ENCODE data around the gene CACNA2D3. TPM values are rescaled to one million over a fixed set of nuclear protein-coding genes. Genes with fewer than 3 reads are reported as not detected.

Gene CACNA2D3
- total and polyA plus RNA-seq, 4 donors = 0.72 to 2.4 (median 1.5) TPM

GRCh38 chr3:54900838-54901591 is 778.7 kb downstream of the CACNA2D3 start:
- ATAC-seq (ENCODE audit: low FRiP score) (no peak), DNase-seq (no peak)
- intact Hi-C loops (cut with DNase I) = no loop called here
- Histone ChIP-seq H3K4me3 (ENCODE audit: low read length in 2 of 2) (no peak overlapping the region), H3K27me3 (ENCODE audit: control insufficient read depth in 1 of 2, insufficient read depth in 2 of 2, low read length in 1 of 2) (no peaks in the 10 kb centered on the region), H3K9me3 (ENCODE audit: control insufficient read depth, low read length) (no peaks in the 10 kb centered on the region), H3K36me3 (ENCODE audit: control insufficient read depth in 1 of 2, insufficient read depth in 2 of 2, low read length in 1 of 2) (no peaks in the 10 kb centered on the region), H3K27ac (ENCODE audit: low read depth in 1 of 2, low read length in 2 of 2) (no peak overlapping the region), H3K4me1 (ENCODE audit: control insufficient read depth in 1 of 2, insufficient read depth in 2 of 2, low read length in 2 of 2) (no peaks in the 10 kb centered on the region)
- WGBS, 2 donors = 62 to 70% methylated on average over 8 of the region's 8 CpGs

DNA sequence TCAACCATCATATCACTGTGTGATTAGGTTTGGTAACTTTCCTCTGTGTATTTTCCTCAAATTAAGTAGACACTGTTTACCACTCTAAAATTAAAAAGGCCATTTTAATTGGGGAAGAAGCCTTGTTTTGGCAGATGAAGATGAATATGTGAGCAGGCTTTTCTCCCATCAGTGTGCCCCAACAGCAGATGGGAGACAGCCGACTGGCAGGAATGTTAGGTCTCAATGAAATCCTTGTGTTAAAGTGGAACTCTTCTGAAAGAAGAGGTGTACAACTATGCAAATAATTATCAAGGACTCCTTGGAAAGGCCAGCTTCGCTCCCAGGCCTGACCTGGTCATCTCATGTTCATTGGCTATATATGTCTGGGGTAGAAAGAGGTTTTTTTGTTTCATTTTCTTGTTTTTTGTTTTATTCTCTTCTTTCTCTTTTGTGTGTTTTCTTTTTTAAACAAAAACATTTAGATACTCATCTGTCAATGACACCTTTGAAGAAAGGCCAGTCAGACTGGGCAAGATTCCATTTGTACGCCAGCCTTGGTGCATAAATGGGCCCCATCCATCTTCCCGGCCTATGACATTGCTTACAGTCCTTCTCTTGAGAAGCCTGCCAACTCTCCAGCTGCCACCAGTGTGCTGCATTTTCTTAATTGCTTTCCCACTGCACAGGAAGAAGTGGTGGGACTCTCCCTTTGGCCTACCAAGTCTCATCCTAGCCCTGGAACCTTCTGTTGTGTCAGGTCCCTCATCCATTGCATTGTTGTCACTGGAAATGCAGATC is 779.7 kb downstream of the CACNA2D3 start:
- intact Hi-C loops (cut with DNase I) = no loop called here
- Histone ChIP-seq H3K36me3 (ENCODE audit: control insufficient read depth in 1 of 2, insufficient read depth in 2 of 2, low read length in 1 of 2) (no peaks in the 10 kb centered on the region), H3K9me3 (ENCODE audit: control insufficient read depth, low read length) (no peaks in the 10 kb centered on the region), H3K27ac (ENCODE audit: low read depth in 1 of 2, low read length in 2 of 2) (no peak overlapping the region), H3K4me3 (ENCODE audit: low read length in 2 of 2) (no peak overlapping the region), H3K27me3 (ENCODE audit: control insufficient read depth in 1 of 2, insufficient read depth in 2 of 2, low read length in 1 of 2) (no peaks in the 10 kb centered on the region), H3K4me1 (ENCODE audit: control insufficient read depth in 1 of 2, insufficient read depth in 2 of 2, low read length in 2 of 2) (no peaks in the 10 kb centered on the region)
- no peak for DNase-seq
- no peak for ATAC-seq (ENCODE audit: low FRiP score)
- WGBS, 2 donors = 85 to 89% methylated on average over 4 of the region's 4 CpGs

GRCh38 chr3:54905261-54905888 is 783.0 kb downstream of the CACNA2D3 start:
- DNase-seq (no peak), ATAC-seq (ENCODE audit: low FRiP score) (no peak)
- intact Hi-C loops (cut with DNase I) = no loop called here
- Histone ChIP-seq H3K27ac (ENCODE audit: low read depth in 1 of 2, low read length in 2 of 2) (no peak overlapping the region), H3K9me3 (ENCODE audit: control insufficient read depth, low read length) (no peaks in the 10 kb centered on the region), H3K4me3 (ENCODE audit: low read length in 2 of 2) (no peak overlapping the region), H3K27me3 (ENCODE audit: control insufficient read depth in 1 of 2, insufficient read depth in 2 of 2, low read length in 1 of 2) (no peaks in the 10 kb centered on the region), H3K36me3 (ENCODE audit: control insufficient read depth in 1 of 2, insufficient read depth in 2 of 2, low read length in 1 of 2) (no peaks in the 10 kb centered on the region), H3K4me1 (ENCODE audit: control insufficient read depth in 1 of 2, insufficient read depth in 2 of 2, low read length in 2 of 2) (no peaks in the 10 kb centered on the region)
- WGBS, 2 donors = 66 to 67% methylated on average over 2 of the region's 2 CpGs

DNA sequence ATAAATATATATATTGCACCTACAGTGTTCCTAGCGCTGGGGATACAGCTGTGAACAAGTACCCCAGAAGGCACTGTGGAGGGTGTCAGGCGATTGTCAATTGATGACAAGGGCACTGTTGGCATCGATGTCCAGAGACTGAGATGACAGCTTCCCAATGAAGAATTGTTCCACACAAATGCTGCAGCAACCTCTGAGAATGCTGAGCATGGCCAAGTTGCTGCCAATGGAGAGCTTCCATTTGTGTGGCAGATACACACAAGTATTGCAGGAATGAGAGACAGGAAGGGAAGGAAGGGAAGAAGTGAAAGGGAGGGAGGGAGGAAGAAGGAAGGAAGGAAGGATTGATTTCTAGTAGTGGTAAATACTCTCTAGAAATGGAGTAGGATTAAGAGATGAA is 783.6 kb downstream of the CACNA2D3 start:
- WGBS, 2 donors = 92% methylated on average over 3 of the region's 3 CpGs
- Histone ChIP-seq H3K36me3 (ENCODE audit: control insufficient read depth in 1 of 2, insufficient read depth in 2 of 2, low read length in 1 of 2) (no peaks in the 10 kb centered on the region), H3K4me3 (ENCODE audit: low read length in 2 of 2) (no peak overlapping the region), H3K9me3 (ENCODE audit: control insufficient read depth, low read length) (no peaks in the 10 kb centered on the region), H3K4me1 (ENCODE audit: control insufficient read depth in 1 of 2, insufficient read depth in 2 of 2, low read length in 2 of 2) (no peaks in the 10 kb centered on the region), H3K27ac (ENCODE audit: low read depth in 1 of 2, low read length in 2 of 2) (no peak overlapping the region), H3K27me3 (ENCODE audit: control insufficient read depth in 1 of 2, insufficient read depth in 2 of 2, low read length in 1 of 2) (no peaks in the 10 kb centered on the region)
- no peak for ATAC-seq (ENCODE audit: low FRiP score)
- DNase-seq = no peak
- intact Hi-C loops (cut with DNase I) = no loop called here

- ATAC-seq (ENCODE audit: low FRiP score) (no peak), DNase-seq (no peak)
- Histone ChIP-seq H3K9me3 (ENCODE audit: control insufficient read depth, low read length) (peaks cover under 1% of the 10 kb centered on the region), H3K27me3 (ENCODE audit: control insufficient read depth in 1 of 2, insufficient read depth in 2 of 2, low read length in 1 of 2) (no peaks in the 10 kb centered on the region), H3K27ac (ENCODE audit: low read depth in 1 of 2, low read length in 2 of 2) (no peak overlapping the region), H3K4me1 (ENCODE audit: control insufficient read depth in 1 of 2, insufficient read depth in 2 of 2, low read length in 2 of 2) (no peaks in the 10 kb centered on the region), H3K4me3 (ENCODE audit: low read length in 2 of 2) (no peak overlapping the region), H3K36me3 (ENCODE audit: control insufficient read depth in 1 of 2, insufficient read depth in 2 of 2, low read length in 1 of 2) (no peaks in the 10 kb centered on the region)
- intact Hi-C loops (cut with DNase I) = no loop called here
- 92% methylated on average over 2 of the region's 2 CpGs for WGBS, 2 donors
These were observed 784.4 kb downstream of the CACNA2D3 start for GRCh38 chr3:54906763-54907162.

- Histone ChIP-seq H3K4me3 (ENCODE audit: low read length in 2 of 2) (no peak overlapping the region), H3K4me1 (ENCODE audit: control insufficient read depth in 1 of 2, insufficient read depth in 2 of 2, low read length in 2 of 2) (no peaks in the 10 kb centered on the region), H3K36me3 (ENCODE audit: control insufficient read depth in 1 of 2, insufficient read depth in 2 of 2, low read length in 1 of 2) (no peaks in the 10 kb centered on the region), H3K27ac (ENCODE audit: low read depth in 1 of 2, low read length in 2 of 2) (no peak overlapping the region), H3K9me3 (ENCODE audit: control insufficient read depth, low read length) (peaks cover 2% of the 10 kb centered on the region), H3K27me3 (ENCODE audit: control insufficient read depth in 1 of 2, insufficient read depth in 2 of 2, low read length in 1 of 2) (no peaks in the 10 kb centered on the region)
- DNase-seq = no peak
- ATAC-seq (ENCODE audit: low FRiP score) = no peak
- intact Hi-C loops (cut with DNase I) = no loop called here
- 54 to 67% methylated on average over 2 of the region's 2 CpGs for WGBS, 2 donors
These were observed 786.8 kb downstream of the CACNA2D3 start for GRCh38 chr3:54909191-54909590.

- no peak for DNase-seq
- no peak overlapping the region for H3K27ac ChIP-seq (ENCODE audit: low read depth in 1 of 2, low read length in 2 of 2)
- ATAC-seq (ENCODE audit: low FRiP score) = no peak
- no peaks in the 10 kb centered on the region for H3K4me1 ChIP-seq (ENCODE audit: control insufficient read depth in 1 of 2, insufficient read depth in 2 of 2, low read length in 2 of 2)
- H3K27me3 ChIP-seq (ENCODE audit: control insufficient read depth in 1 of 2, insufficient read depth in 2 of 2, low read length in 1 of 2) = no peaks in the 10 kb centered on the region
- 48 to 57% methylated on average over 2 of the region's 2 CpGs for WGBS, 2 donors
- intact Hi-C loops (cut with DNase I) = no loop called here
- no peak overlapping the region for H3K4me3 ChIP-seq (ENCODE audit: low read length in 2 of 2)
- H3K9me3 ChIP-seq (ENCODE audit: control insufficient read depth, low read length) = peaks cover 2% of the 10 kb centered on the region
- H3K36me3 ChIP-seq (ENCODE audit: control insufficient read depth in 1 of 2, insufficient read depth in 2 of 2, low read length in 1 of 2) = no peaks in the 10 kb centered on the region
These were observed 791.8 kb downstream of the CACNA2D3 start for GRCh38 chr3:54914180-54914579.

DNA sequence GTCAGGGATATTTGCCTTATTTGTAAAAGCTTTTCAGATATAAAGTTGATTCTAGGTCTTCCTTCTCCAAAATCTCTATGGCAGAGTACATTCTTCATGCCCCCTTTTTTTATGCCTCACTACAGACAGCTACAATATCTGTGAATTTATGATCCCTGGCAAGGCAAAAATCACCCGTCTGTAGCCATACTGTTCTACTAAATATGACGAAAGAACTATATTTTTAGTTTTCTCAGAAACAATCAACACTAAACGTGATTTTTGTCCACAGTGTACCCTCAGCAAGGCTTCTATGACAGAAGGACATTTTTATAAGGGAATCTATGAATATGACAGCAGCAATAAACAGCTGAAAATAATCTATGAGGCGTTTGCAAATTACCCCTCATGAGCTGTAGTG is 792.8 kb downstream of the CACNA2D3 start:
- Histone ChIP-seq H3K9me3 (ENCODE audit: control insufficient read depth, low read length) (peaks cover 2% of the 10 kb centered on the region), H3K4me3 (ENCODE audit: low read length in 2 of 2) (no peak overlapping the region), H3K36me3 (ENCODE audit: control insufficient read depth in 1 of 2, insufficient read depth in 2 of 2, low read length in 1 of 2) (no peaks in the 10 kb centered on the region), H3K27me3 (ENCODE audit: control insufficient read depth in 1 of 2, insufficient read depth in 2 of 2, low read length in 1 of 2) (no peaks in the 10 kb centered on the region), H3K4me1 (ENCODE audit: control insufficient read depth in 1 of 2, insufficient read depth in 2 of 2, low read length in 2 of 2) (no peaks in the 10 kb centered on the region), H3K27ac (ENCODE audit: low read depth in 1 of 2, low read length in 2 of 2) (no peak overlapping the region)
- DNase-seq (no peak), ATAC-seq (ENCODE audit: low FRiP score) (no peak)
- intact Hi-C loops (cut with DNase I) = no loop called here
- 18 to 41% methylated on average over 4 of the region's 4 CpGs for WGBS, 2 donors
